C4-2B (cell line): ENCODE results near the gene SMIM8.

Experiments
- ZFX ChIP-seq: fragments of 450-650 bp; IDR thresholded peaks from 2 replicates; pipeline ENCODE4 v1.6.1; 2017
- TF ChIP-seq, protein P1 (sequence below): fragments of 450-650 bp; conservative IDR thresholded peaks from 2 replicates; pipeline ENCODE4 v1.5.1; 2017; ENCODE audit warnings: mild to moderate bottlenecking

- TF ChIP-seq, protein P1, sequence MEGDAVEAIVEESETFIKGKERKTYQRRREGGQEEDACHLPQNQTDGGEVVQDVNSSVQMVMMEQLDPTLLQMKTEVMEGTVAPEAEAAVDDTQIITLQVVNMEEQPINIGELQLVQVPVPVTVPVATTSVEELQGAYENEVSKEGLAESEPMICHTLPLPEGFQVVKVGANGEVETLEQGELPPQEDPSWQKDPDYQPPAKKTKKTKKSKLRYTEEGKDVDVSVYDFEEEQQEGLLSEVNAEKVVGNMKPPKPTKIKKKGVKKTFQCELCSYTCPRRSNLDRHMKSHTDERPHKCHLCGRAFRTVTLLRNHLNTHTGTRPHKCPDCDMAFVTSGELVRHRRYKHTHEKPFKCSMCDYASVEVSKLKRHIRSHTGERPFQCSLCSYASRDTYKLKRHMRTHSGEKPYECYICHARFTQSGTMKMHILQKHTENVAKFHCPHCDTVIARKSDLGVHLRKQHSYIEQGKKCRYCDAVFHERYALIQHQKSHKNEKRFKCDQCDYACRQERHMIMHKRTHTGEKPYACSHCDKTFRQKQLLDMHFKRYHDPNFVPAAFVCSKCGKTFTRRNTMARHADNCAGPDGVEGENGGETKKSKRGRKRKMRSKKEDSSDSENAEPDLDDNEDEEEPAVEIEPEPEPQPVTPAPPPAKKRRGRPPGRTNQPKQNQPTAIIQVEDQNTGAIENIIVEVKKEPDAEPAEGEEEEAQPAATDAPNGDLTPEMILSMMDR, result no peak
- no peak for TF ChIP-seq ZFX
These were observed 13.4 kb upstream of the SMIM8 start for GRCh38 chr6:87308970-87309369.
